K562 (cell line): ENCODE results near the gene HOXD9.

ENCODE experiments used
- CEBPZ ChIP-seq: fragments of 150-350 bp; IDR thresholded peaks from 2 replicates; pipeline ENCODE4 v1.6.1; 2014; ENCODE audit warnings: low read depth, mild to moderate bottlenecking, low read length, borderline replicate concordance
- CREB1 ChIP-seq, 2 experiments: sonication (generic) in 1 of 2; formaldehyde crosslinking in 1 of 2; IDR thresholded peaks; 2 replicates each; pipeline versions ENCODE4 v1.6.1 to v1.8.0; 2012 to 2022; ENCODE audit warnings: inconsistent platforms in 1 of 2, mild to moderate bottlenecking in 1 of 2, missing genetic modification reagents in 1 of 2, moderate library complexity in 1 of 2
- CTCF ChIP-seq, 3 experiments: IDR thresholded peaks in 2 of 3; conservative IDR thresholded peaks in 1 of 3; 2 replicates each; pipeline ENCODE4 v1.5.1; 2011 to 2012; ENCODE audit warnings: low read length in 3 of 3, mild to moderate bottlenecking in 3 of 3, control low read depth in 2 of 3, improper control_type of control experiment in 1 of 3, inconsistent platforms in 1 of 3, low read depth in 1 of 3, mixed read lengths in 1 of 3, moderate library complexity in 1 of 3; ENCODE audit not compliant: insufficient read depth in 2 of 3
- GABPA ChIP-seq: fragments of 200-800 bp; sonication (Bioruptor generic); conservative IDR thresholded peaks from 2 replicates; pipeline ENCODE4 v1.6.1; 2016; ENCODE audit warnings: low read depth, missing genetic modification characterization, missing compliant biosample characterization
- MAFK ChIP-seq: IDR thresholded peaks from 2 replicates; pipeline ENCODE4 v1.6.1; 2011; ENCODE audit warnings: low read length, improper control_type of control experiment
- MAX ChIP-seq: sonication (generic); formaldehyde crosslinking; IDR thresholded peaks from 2 replicates; pipeline ENCODE4 v1.9.0; 2022; ENCODE audit warnings: mild to moderate bottlenecking, missing genetic modification reagents
- MED1 ChIP-seq: sonication (generic); formaldehyde crosslinking; IDR thresholded peaks from 2 replicates; pipeline ENCODE4 v1.8.1; 2023; ENCODE audit warnings: missing genetic modification reagents, borderline replicate concordance
- MTA3 ChIP-seq: fragments of 450-650 bp; formaldehyde crosslinking; IDR thresholded peaks from 2 replicates; pipeline ENCODE4 v1.6.1; 2017; ENCODE audit warnings: mild to moderate bottlenecking, borderline replicate concordance
- NBN ChIP-seq: fragments of 450-650 bp; IDR thresholded peaks from 2 replicates; pipeline ENCODE4 v1.6.1; 2016; ENCODE audit warnings: low read depth, mild to moderate bottlenecking
- NELFE ChIP-seq: IDR thresholded peaks from 2 replicates; pipeline ENCODE4 v1.6.1; 2011; ENCODE audit warnings: mild to moderate bottlenecking; ENCODE audit not compliant: insufficient read depth, insufficient read length
- NR2C2 ChIP-seq, 2 experiments: fragments of 200-800 bp in 1 of 2; sonication (Bioruptor generic) in 1 of 2; sonication (generic) in 1 of 2; formaldehyde crosslinking in 1 of 2; IDR thresholded peaks; 2 replicates each; pipeline versions ENCODE4 v1.6.1 to v1.8.0; 2016 to 2022; ENCODE audit warnings: mild to moderate bottlenecking in 1 of 2, missing compliant biosample characterization in 1 of 2, missing genetic modification characterization in 1 of 2, missing genetic modification reagents in 1 of 2
- RHOXF2B ChIP-seq: fragments of 250-450 bp; sonication (Bioruptor Pico); conservative IDR thresholded peaks from 2 replicates; pipeline ENCODE4 v1.5.1; 2021
- SETDB1 ChIP-seq: IDR thresholded peaks from one replicate; pipeline ENCODE4 v1.6.1; 2012; ENCODE audit warnings: low read length, control low read depth, inconsistent platforms
- TAF7 ChIP-seq: fragments of 450-650 bp; IDR thresholded peaks from 2 replicates; pipeline ENCODE4 v1.6.1; 2016; ENCODE audit warnings: missing genetic modification characterization, missing compliant biosample characterization

GRCh38 chr2:176137252-176137580 is 14.7 kb downstream of the HOXD9 start:
- TF ChIP-seq SETDB1 (no peak), RHOXF2B (CRISPR knock-in tag) (no peak), NELFE (no peak), CREB1 (IDR thresholded peaks at IDR 0.05) (no peak), CREB1 (CRISPR knock-in tag; IDR thresholded peaks at IDR 0.05) (no peak), CTCF (IDR thresholded peaks at IDR 0.05 in 2 of 3, conservative IDR thresholded peaks at IDR 0.05 in 1 of 3; ENCODE audit: insufficient read depth in 2 of 3, low read depth in 1 of 3, low read length in 3 of 3) (no peak), MAFK (no peak), TAF7 (no peak), MED1 (CRISPR knock-in tag) (no peak), MAX (CRISPR knock-in tag) (no peak), MTA3 (no peak), CEBPZ (no peak), NR2C2 (CRISPR knock-in tag; IDR thresholded peaks at IDR 0.05) (no peak), NR2C2 (tag; IDR thresholded peaks at IDR 0.05) (no peak), GABPA (no peak), NBN (no peak)
